Measurements from ENCODE around the gene TRMT5. TPM values are rescaled to one million over a fixed set of nuclear protein-coding genes. Genes with fewer than 3 reads are reported as not detected.

The TRMT5 gene
- total RNA-seq, 3 donors from 2014 or later = 7.8 to 13.6 (median 10.8) TPM

DNA sequence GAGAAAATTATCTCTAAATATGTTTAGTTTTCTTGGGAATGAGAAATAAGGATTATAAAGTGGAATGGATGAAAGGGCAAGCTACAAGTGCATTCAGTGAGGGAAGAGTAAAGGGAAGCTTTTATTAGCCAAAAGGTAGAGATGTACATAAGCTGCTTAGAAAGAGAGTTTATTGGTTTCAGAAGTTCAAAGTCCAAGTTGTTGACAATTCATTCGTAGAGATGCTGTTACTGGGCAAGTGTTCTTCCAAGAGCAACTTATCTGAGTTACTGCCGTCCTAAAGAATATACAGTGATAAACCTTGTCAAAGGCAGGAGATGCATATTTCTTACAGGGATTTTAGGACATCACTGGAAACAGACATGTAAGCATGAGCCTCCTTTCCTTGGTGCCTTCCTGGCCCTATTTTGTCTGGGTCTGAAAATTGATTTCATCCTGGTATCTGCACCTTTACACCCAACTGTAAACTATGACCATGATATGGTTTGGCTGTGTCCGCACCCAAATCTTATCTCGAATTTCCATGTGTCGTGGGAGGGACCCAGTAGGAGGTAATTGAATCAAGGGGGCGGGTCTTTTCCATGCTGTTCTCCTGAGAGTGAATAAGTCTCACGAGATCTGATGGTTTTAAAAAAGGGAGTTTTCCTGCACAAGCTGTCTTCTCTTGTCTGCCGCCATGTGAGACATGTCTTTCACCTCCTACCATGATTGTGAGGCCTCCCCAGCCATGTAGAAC, 46.8 kb downstream of the TRMT5 start:
- no peak overlapping the region for H3K4me3 ChIP-seq
- ATAC-seq (peak; percentile 82), DNase-seq (peak in 1 of 3 donors; percentile 40)
- H3K4me1 ChIP-seq (ENCODE audit: low read depth) = peaks cover 5% of the 10 kb centered on the region
- intact Hi-C loops (cut with DNase I, micrococcal nuclease) = no loop called here
- no peaks in the 10 kb centered on the region for H3K9me3 ChIP-seq
- TF ChIP-seq, protein P1, sequence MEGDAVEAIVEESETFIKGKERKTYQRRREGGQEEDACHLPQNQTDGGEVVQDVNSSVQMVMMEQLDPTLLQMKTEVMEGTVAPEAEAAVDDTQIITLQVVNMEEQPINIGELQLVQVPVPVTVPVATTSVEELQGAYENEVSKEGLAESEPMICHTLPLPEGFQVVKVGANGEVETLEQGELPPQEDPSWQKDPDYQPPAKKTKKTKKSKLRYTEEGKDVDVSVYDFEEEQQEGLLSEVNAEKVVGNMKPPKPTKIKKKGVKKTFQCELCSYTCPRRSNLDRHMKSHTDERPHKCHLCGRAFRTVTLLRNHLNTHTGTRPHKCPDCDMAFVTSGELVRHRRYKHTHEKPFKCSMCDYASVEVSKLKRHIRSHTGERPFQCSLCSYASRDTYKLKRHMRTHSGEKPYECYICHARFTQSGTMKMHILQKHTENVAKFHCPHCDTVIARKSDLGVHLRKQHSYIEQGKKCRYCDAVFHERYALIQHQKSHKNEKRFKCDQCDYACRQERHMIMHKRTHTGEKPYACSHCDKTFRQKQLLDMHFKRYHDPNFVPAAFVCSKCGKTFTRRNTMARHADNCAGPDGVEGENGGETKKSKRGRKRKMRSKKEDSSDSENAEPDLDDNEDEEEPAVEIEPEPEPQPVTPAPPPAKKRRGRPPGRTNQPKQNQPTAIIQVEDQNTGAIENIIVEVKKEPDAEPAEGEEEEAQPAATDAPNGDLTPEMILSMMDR (IDR thresholded peaks at IDR 0.05) = no peak
- H3K36me3 ChIP-seq (ENCODE audit: low read depth) = no peaks in the 10 kb centered on the region

DNA sequence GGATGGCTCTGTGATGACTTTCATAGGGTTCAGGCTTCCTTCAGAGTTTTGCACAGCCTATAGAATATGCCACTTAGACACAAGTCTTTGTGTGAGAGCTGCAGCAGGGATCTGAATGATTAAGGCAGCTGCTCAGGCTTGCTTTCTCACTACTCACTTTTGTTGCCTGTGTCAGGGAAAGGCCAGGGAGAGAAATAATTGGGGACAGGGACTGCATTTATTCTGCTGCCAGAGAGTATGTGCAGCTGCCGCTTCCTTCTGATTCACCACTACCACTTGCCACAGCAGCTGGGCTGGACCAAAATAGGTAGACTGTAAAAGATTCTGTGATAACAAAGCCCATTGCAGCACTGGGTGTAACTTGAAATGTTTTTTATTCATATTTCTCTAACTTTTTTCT, 49.7 kb downstream of the TRMT5 start:
- intact Hi-C loops (cut with DNase I, micrococcal nuclease) = no loop called here
- TF ChIP-seq, protein P1 (IDR thresholded peaks at IDR 0.05) = no peak
- DNase-seq (no peak), ATAC-seq (no peak)
- Histone ChIP-seq H3K36me3 (ENCODE audit: low read depth) (no peaks in the 10 kb centered on the region), H3K4me3 (no peak overlapping the region), H3K9me3 (no peaks in the 10 kb centered on the region), H3K4me1 (ENCODE audit: low read depth) (peaks cover 5% of the 10 kb centered on the region)

DNA sequence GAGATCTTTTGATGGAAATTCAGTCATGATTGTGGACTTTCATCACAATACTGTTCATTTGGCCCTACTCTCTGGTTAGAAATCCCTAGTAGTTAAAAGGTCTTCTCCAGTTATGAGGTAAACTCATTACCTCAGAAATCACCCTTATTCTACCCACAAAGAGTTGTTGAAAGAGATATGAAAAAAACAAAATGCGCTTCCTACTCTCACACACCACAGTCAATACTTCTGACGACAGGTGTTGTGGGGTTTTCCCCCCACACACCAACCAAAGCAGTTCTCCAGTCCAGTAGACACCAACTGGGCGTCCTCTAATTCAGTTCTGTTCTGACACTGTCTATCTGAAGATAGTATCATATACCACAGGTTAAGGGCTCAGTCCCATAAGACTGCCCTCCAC, 54.9 kb downstream of the TRMT5 start:
- DNase-seq (no peak), ATAC-seq (no peak)
- no peak overlapping the region for H3K4me3 ChIP-seq
- no peaks in the 10 kb centered on the region for H3K9me3 ChIP-seq
- no peaks in the 10 kb centered on the region for H3K36me3 ChIP-seq (ENCODE audit: low read depth)
- no peaks in the 10 kb centered on the region for H3K4me1 ChIP-seq (ENCODE audit: low read depth)
- intact Hi-C loops (cut with DNase I, micrococcal nuclease) = no loop called here
- TF ChIP-seq, protein P1 (IDR thresholded peaks at IDR 0.05) = no peak

DNA sequence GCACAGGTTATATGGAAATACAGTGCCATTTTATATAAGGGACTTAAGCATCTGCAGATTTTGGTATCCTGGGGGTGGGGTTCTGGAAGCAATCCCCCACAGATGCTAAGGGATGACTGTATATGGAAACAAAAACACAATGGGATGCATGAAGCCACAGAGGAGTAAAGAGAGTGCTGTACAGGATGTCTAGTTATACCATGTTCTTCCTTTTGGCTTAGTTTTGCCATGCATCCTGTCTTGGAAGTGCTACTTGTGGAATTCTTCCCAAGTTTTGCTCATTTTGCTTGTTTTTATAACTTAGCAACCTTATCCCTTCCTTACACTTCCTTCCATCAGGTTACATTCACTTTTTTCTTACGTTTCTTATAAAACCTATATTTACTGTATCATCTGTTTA, 55.6 kb downstream of the TRMT5 start:
- no peak for DNase-seq
- Histone ChIP-seq H3K4me1 (ENCODE audit: low read depth) (no peaks in the 10 kb centered on the region), H3K36me3 (ENCODE audit: low read depth) (no peaks in the 10 kb centered on the region), H3K9me3 (no peaks in the 10 kb centered on the region), H3K4me3 (no peak overlapping the region)
- intact Hi-C loops (cut with DNase I, micrococcal nuclease) = no loop called here
- ATAC-seq = no peak
- TF ChIP-seq, protein P1 (IDR thresholded peaks at IDR 0.05) = no peak

DNA sequence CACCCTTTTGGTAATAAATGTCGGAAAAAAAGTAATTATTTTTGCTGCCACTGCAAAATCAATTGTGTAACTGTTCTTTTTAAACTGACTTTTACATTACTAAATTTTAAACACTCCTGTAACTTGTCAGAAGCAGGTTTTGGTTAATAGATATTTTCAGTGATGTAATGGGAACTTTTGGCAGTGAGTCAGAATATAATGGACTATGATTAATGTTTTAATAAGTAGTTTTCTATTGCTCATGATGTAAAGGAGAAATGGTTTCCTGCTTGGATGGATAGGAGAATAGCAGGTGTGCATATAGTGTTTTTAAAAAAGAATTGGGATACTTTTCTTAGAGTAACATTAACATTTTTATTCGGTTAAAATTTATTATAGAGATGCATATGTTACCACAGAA, 58.8 kb downstream of the TRMT5 start:
- no peaks in the 10 kb centered on the region for H3K4me1 ChIP-seq (ENCODE audit: low read depth)
- H3K4me3 ChIP-seq = no peak overlapping the region
- no peak for DNase-seq
- no peak for ATAC-seq
- TF ChIP-seq, protein P1 (IDR thresholded peaks at IDR 0.05) = no peak
- no peaks in the 10 kb centered on the region for H3K36me3 ChIP-seq (ENCODE audit: low read depth)
- no peaks in the 10 kb centered on the region for H3K9me3 ChIP-seq
- intact Hi-C loops (cut with DNase I, micrococcal nuclease) = no loop called here

Other genes with a start within 250 kb of the TRMT5 start
- 10 to 100 TPM; 13.4 to 19.8 (median 14.3) TPM for gene MNAT1, start 246.3 kb downstream of the TRMT5 start, total RNA-seq
- gene SLC38A6, start 166 bp upstream of the TRMT5 start, total RNA-seq = 10 to 100 TPM in 1 of 3 donors, 1 to 10 TPM in 2; 7.4 to 13.6 (median 9.2) TPM

Data from mucosa of descending colon (tissue), 3 donors.